SK-N-DZ (cell line): Measurements from ENCODE around the gene MAP3K21.

Experiments used
- DNase-seq: peaks from one replicate; pipeline ENCODE4 v3.0.0-alpha.2; 2015; ENCODE audit warnings: low spot score

The MAP3K21 gene

DNA sequence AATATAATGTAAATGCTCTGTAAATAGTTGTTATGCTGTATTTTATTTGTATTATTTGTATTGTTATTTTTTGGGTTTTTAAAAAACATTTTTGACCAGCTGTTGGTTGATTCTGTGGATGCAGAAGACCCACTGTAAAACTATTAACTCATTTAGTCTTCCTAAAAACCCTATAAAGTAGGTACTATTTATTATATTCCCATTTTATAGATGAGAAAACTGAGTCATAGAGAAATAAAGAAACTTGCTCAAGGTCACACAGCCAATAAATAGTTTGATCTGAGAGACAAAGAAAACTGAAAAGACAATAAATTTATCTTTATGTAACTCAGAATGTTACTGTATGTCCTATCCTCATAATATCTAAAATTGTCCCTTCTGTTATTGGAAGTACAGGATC lies 1.2 kb upstream of the MAP3K21 start:
- no peak for DNase-seq

DNA sequence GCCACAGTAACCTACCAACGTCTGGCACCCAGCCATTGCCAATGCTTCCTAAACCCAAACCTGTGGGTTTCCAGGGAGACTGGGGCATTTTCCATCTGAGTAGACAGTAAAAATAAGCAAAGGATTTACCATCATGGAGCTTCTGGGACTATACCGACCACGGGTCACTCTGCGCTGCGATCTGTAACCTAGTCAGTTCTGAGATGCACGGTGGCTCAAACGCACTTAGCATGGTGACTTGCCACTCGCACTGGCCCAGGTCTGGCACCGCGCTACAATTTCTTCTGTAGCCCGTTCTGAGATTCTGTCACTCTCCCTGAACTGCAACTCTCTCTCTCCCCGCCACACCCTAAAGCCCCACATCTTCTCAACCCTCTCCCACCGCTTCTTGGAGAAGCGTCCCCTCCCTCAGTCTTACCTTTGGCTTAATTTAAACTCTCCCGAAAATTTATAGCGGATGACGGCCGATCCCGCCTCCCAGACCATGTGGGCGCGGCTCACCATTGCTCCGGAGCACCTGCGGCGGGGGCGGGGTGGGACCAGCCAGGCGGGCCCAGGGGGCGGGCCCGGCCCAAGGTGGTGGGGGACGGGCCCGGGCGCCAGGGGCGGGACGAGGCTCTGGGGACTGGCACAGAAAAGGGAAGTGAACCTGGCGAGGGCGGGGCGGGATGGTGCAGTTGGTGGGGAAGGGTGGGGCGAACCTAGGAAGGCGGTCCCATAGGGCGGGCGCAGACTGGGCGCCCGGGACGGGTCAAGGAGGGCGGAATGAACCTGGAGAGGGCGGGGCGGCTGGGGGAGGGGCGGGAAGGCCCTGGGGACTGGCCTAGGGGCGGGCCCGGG lies 493 bp upstream of the MAP3K21 start:
- peak; percentile 28 for DNase-seq

DNA sequence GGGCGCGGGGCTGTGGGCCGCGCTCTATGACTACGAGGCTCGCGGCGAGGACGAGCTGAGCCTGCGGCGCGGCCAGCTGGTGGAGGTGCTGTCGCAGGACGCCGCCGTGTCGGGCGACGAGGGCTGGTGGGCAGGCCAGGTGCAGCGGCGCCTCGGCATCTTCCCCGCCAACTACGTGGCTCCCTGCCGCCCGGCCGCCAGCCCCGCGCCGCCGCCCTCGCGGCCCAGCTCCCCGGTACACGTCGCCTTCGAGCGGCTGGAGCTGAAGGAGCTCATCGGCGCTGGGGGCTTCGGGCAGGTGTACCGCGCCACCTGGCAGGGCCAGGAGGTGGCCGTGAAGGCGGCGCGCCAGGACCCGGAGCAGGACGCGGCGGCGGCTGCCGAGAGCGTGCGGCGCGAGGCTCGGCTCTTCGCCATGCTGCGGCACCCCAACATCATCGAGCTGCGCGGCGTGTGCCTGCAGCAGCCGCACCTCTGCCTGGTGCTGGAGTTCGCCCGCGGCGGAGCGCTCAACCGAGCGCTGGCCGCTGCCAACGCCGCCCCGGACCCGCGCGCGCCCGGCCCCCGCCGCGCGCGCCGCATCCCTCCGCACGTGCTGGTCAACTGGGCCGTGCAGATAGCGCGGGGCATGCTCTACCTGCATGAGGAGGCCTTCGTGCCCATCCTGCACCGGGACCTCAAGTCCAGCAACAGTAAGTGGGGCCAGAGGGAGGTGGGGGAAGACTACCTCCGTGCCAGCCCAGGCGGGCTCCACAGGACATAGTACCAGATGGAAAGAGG lies 808 bp downstream of the MAP3K21 start:
- no peak for DNase-seq

DNA sequence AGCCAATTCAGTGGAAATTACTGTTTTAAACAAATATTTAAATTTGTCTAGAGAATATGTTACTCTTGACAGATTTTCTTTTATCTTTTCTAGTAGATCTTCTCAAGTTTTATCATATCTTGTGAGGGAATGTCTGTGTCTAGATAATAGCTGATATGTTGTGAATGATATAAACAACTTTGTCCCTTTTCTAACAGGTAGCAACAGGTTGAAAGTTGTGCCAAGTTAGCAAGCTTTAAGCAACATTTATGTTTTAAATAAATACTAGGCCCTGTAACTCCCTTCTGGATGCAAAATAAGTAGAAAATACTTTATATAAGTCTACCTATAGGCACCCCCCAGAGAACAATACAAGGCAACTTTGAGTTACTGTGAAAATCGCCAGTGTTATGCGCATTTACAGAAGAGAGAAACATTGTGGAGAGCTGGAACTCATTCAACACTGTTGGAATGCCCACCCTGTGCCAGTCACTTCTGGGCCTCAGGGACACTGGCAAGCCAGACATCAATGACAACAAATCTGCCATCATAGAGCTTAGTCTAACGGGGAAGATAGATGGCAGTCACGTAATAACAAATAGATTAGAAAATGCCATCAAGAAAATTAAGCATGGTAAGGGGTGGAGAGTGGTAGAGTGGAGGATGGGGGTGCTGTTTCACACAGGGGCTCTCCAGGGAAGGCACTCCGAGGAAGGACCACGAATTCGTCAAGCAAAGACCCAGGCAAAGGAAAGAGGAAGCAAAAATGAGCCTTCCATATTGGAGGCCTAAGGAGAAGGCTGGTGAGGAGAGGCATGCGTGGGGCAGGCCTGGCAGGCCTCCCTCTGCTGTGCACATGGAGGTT lies 4.4 kb downstream of the MAP3K21 start:
- DNase-seq = no peak

DNA sequence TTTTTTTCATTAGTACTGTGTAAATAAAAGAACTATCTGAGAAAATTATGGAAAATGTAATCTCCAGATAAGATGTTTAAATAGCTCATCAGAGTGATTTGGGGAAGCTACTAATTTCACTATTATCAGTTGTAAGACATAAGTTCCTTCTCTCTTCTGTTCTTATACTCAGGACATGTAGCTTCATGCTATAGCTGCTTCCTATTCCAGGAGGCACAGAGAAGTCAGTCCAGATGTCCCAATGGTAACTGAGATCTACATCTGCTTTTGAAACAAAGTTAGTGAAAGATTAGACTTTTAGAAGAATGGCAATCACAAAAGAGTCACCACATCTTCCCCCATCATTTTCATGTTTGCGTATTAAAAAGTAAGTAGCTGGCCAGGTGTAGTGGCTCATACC lies 5.6 kb downstream of the MAP3K21 start:
- no peak for DNase-seq

DNA sequence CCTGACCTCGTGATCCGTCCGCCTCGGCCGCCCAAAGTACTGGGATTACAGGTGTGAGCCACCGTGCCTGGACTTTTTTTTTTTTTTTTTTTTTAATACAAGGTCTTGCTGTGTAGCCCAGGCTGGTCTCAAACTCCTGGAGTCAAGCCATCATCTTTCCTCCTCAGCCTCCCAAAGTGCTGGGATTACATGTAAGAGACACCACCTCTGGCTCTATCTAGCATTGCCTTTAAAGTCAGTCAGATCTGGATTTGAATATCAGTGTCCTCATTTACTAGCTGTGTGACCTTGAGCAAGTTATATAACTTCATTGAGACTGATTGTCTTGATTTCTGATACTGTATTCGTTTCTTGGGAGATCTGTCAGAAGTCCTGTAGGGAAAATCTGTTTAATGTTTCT lies 6.6 kb downstream of the MAP3K21 start:
- peak; percentile 6 for DNase-seq

DNA sequence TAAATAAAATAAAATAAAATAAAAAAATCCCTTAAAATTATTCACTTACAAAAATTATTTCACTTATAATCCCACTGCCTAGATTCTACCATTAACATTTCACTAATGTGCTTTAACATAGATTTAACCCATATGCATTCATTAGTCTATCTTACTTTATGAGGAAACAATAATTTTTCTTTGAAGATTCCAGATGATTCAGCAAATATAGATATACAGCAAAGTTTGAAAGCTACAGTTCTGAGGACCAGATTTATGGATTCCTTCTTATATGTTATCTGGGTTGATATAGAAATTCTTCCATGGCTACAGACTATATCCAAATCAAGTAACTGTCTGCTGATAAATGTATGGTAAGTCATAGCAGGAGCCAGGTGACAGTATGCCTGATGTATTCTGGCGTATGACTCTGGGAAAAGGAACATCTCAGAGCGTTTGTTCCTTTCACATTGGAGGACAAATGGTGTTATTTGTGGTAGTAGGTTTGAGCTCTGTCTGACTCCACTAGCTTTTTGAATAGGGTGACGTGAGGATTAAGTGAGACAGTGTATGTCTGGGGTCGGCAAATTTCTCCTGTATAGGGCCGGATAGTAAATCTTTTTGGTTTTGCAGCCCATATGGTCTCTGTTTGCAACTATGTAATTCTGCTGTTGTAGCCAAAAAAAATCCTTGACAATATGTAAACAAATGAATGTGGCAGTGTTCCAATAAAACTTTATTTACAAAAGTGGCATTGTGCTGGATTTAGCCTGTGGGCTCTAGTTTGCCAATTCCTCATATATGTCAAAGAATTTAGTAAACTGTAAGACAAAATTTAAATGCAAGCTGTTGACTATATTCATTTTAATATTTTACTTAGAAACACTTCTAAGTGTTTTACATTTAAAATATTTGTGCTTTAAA lies 9.3 kb downstream of the MAP3K21 start:
- no peak for DNase-seq

DNA sequence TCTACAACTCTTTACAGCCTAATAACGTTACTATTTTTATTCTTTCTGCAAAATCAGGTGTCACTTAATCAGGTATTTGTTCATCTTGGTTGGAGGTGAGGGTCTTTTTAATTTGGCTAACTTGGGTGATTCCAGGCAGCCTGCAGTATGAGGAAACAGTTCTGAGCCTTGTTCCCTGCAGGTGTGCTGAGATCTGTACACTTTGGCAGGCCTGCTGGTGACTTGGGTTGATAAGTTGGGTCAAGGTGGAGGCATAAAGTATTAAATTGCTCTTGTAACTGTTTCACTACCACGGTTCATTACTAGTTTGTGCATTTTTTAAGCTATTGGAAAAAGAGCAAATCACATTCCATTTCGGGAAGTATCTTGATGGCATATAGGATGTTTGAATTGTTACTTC lies 10.0 kb downstream of the MAP3K21 start:
- DNase-seq = no peak

DNA sequence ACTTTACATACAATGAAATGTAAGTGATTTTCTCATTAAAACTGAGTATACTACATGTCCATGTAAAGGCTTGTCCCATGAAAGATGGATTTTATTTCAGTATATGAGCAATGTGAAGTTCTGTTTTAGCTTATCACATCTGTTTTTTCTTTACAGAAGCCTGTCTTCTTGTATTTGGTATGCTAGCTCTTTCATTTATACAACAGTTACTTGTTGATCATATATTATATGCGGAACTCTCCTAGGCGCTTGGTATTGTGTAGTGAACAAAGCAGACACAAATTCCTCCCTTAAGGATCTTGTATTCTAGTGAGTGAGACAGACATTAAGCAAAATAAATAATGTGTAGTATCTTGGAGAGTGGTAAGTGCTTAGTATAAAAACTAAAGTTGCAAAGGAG lies 10.6 kb downstream of the MAP3K21 start:
- no peak for DNase-seq

DNA sequence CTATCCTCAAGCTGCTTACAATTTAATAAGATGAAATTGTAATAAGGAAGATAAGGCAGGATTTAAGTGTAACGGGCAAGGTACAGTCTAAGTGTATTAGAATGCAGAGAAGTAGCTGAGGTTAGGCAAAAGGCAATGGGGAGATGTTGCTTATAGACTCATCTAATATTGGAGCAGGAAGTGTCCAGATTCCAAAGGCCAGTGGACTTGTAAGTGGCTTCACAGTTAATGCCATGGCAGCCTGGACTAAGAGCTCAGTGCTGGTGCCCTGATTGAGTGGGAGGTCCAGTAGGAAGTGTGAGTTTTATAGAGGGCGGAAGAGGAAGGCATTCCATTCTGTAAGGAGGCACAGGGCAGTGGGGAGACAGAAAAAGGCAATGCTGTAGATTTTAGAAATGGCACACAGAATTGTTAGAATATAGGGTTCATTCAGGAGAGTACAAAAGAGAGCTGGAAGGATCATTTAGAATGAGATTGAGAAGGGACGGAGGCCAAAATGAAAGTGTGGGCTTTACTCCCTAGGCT lies 12.6 kb downstream of the MAP3K21 start:
- no peak for DNase-seq

DNA sequence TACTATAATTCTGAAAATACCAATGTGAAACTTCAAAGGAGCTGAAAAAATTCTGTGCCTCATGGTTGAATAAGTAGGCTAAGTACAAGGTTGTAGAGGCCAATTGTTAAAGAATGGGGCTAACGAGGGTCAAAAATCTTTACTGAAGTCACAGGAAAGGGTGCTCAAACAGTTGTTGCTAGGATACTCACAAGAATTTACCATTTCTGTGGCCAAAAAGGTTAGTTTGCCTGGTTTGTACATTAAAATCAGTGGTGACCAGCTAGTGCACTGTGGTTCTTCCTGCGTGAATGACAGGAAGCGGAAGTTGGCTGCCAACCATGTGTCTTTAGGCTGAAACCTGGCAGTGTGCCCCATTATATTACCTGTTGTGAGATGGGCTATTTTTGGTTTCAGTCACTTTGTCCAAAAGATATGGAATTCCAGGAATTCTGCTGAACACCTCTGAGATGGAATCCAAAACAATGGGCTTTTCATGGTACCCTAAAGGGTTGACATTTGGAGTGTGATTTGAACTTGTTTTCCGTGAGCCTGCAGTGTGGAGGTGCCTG lies 13.5 kb downstream of the MAP3K21 start:
- DNase-seq = no peak

DNA sequence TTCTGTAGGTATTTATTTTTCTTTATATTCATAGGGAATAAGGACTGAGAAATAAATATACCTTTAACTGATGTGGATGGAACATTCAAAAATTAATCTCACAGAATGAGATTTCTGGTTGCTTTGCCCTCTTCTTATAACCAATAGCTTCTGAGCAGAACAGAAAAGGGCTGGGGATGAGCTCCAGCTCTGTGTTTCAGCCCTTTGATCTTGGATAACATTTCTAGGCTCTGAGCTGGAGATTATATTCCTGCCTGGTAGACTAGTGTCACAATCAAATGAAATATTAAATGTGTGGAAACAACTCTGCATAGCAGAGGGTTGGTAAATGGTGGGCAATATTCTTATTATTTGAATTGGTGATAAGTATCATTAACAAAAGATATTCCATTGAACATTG lies 14.6 kb downstream of the MAP3K21 start:
- no peak for DNase-seq

DNA sequence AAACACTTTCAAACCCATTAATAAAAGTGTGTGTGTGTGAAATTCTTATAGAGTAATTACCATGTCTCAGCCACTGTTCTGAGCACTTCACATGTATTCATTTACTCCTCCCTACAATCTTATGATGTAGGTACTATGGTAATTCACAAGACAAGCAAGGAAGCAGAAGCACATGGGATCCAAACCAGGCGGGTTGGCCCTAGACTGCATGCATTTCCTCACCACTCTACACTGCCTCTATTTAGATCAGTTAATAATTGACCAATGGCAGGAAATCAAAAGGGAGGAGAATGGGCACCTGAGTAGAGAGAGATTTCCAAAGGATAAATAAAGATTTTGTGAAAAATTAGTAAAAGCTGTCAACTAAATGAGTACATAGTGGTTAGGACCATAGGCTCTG lies 15.7 kb downstream of the MAP3K21 start:
- DNase-seq = no peak

DNA sequence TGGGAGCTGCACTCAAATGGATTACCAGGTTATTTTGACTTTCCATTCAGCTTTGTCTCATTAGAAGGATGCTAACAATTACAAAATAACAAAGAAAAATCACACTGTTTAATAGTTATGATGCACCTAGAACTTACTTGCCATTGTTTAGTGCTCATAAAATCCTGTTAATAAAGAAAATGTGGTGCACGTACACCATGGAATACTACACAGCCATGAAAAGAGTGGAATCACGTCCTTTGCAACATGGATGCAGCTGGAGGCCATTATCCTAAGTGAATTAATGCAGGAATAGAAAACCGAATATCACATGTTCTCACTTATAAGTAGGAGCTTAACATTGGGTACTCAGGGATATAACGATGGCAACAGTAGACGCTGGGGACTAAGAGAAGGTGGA lies 19.8 kb downstream of the MAP3K21 start:
- no peak for DNase-seq

DNA sequence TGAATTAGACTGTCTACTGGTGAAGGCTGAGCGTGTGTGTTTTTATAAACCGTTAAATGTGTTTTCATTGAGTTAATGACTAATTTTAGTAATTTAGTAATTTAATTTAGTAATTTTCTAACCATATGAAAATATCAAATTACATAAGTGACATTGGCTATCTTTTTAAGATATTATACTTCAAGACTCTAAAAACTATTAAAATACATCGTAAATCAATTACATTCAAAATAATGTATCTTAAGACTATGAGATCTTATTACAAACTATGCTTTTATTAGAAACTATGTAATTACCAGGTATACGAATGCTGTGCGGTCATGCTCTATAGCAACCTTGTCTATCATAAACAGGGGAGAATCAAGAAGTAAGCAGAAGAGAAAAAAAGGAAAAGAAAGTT lies 21.6 kb downstream of the MAP3K21 start:
- DNase-seq = no peak

DNA sequence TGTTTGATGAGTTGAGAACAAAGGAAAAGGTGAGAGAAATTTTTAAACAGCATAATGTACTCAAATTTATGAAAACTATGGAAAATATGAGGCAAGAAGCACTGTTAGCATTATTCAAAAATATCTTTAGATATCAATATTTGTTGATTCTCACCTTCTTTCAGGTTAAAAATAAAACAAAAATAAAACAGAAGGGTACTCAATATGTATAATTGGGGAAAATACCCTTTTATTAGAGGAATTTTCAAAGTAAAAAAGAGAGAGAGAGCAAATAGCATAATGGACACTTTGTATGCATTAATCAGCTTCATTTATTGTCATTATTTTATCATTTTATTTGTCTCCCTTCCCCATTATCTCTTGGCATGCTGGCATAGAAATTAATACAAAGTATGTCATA lies 27.5 kb downstream of the MAP3K21 start:
- no peak for DNase-seq

DNA sequence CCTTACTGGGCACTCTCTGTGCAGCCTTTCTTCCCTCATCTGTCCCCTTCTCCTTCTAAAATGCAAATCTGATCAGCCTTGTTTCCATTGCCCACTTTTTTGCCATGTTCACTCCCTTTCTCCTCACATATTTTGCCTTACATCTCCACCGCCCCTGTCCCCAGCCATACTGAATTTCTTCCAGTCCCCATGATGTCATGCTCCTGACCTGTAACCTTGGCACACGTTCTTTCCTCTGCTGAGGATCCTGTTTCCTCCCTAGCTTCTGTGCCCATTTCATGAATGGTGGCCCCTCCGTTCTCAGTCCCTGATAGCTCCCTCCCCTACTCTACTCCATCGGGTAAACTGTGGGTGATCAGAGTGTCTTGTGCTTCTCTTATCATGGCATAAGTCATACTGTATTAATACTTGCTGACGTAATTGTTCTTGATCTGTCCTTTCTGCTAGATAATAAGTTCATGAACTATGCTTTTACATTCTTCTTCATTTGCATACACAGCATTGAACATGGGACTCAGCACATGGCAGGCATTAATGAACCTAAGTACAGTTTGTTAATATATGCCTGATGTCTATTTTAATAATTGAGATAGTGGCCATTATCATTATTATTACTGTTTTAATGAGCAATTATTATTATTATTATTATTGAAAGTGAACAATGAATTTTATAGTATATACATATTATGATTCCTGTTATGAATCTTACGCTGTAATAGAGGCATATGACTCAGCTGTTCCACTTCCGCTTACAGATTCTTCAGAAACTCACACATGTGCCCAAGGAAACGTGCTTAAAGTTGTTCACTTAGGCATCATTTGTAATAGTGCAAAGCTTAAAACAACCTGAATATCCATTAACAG lies 28.5 kb downstream of the MAP3K21 start:
- DNase-seq = no peak

DNA sequence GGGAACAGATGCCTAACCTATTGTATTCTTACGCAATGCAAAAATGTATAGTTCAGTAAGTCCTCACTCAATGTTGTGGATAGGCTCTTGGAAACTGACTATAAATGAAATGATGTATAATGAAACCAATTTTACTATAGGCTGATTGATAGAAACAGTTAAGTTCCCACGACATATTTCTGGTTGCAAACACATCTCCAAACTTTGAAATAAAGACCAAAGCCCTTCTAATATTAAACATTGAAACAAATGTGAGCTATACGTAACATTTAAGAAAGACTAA lies 29.1 kb downstream of the MAP3K21 start:
- DNase-seq = no peak

DNA sequence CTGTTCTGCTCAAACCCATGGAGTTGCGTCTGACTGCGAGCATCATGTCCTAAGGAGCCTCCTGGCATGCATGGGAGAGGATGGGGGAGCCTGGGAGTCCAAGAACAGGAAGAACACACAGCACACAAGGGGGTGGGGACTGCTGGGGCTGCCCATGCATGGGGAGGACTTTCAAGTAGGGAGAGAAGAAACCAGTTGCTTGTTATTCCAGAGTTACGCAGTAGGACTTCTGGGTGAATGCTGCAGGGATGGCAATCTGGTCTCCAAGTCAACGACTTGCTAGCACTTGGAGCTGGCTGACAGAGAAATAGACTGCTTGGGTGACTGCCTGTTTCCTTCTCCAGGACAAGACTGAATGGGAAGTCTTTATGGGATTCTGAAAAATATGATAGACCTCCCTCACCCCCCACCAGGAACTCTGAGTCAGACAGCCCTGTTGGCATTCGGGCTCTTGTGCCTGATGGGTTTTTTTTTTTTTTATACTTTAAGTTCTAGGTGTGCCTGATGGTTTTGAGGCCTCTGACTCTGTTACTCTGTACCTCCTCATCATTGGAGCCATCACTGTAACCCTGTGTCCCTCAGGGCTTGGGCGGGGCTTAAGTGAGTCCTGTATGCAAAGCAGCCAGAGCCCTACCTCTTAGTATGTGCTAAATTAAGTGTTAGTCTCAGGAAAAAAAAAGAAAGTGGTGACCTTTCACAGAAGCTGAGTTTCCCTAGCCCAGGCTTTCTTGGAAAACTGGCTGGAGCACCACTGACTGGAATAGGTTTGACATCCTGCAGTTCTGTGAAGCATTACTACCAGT lies 30.3 kb downstream of the MAP3K21 start:
- no peak for DNase-seq
